GM12872 (cell line): ENCODE measurements around the gene SRRM5.

ENCODE experiments used
- TF ChIP-seq, protein P1 (sequence below): IDR thresholded peaks from 3 replicates; pipeline ENCODE4 v1.5.1; 2011; ENCODE audit warnings: low read depth, mild to moderate bottlenecking, low read length, moderate library complexity; ENCODE audit not compliant: insufficient read depth

SRRM5 gene

DNA sequence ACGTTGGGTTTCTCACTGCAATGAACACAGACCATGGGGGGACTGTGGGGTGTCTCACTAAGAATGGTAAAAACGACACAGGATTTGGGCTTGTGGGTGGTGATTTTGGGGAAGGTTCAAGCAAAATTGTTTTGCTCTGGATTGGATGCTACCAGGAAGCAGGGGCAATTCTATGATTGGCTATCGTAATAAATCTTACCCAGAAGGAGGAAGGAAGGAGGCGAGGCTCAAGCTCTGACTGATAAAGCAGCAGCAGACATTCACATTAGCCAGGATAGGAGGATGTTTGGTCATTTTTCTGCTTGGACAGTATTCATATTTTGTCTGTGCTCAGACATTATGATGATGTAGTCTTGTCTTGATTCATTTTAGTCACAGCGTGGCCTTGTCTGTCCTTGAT is 14.0 kb upstream of the SRRM5 start:
- TF ChIP-seq, protein P1, sequence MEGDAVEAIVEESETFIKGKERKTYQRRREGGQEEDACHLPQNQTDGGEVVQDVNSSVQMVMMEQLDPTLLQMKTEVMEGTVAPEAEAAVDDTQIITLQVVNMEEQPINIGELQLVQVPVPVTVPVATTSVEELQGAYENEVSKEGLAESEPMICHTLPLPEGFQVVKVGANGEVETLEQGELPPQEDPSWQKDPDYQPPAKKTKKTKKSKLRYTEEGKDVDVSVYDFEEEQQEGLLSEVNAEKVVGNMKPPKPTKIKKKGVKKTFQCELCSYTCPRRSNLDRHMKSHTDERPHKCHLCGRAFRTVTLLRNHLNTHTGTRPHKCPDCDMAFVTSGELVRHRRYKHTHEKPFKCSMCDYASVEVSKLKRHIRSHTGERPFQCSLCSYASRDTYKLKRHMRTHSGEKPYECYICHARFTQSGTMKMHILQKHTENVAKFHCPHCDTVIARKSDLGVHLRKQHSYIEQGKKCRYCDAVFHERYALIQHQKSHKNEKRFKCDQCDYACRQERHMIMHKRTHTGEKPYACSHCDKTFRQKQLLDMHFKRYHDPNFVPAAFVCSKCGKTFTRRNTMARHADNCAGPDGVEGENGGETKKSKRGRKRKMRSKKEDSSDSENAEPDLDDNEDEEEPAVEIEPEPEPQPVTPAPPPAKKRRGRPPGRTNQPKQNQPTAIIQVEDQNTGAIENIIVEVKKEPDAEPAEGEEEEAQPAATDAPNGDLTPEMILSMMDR, result no peak

DNA sequence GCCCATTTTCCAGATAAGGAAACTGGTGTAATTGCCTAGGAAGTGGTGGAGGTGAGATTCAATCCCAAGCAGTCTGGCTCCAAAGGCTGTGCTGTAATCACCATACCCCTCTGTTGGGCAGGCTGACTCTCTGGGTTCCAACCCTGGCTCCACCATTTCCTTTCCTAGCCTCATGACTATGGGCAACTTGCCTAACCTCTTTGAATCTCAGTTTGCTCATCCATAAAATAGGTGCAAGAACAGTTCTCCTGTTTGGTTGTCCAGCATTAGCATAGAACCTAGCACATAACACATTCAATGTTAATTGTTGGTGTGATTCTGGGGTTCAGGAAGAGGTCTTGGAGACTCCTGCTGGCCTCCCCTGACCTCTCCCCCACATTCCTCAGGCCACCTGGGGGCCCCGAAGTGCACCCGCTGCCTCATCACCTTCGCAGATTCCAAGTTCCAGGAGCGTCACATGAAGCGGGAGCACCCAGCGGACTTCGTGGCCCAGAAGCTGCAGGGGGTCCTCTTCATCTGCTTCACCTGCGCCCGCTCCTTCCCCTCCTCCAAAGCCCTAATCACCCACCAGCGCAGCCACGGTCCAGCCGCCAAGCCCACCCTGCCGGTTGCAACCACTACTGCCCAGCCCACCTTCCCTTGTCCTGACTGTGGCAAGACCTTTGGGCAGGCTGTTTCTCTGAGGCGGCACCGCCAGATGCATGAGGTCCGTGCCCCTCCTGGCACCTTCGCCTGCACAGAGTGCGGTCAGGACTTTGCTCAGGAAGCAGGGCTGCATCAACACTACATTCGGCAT is 13.2 kb upstream of the SRRM5 start:
- TF ChIP-seq, protein P1, result no peak

DNA sequence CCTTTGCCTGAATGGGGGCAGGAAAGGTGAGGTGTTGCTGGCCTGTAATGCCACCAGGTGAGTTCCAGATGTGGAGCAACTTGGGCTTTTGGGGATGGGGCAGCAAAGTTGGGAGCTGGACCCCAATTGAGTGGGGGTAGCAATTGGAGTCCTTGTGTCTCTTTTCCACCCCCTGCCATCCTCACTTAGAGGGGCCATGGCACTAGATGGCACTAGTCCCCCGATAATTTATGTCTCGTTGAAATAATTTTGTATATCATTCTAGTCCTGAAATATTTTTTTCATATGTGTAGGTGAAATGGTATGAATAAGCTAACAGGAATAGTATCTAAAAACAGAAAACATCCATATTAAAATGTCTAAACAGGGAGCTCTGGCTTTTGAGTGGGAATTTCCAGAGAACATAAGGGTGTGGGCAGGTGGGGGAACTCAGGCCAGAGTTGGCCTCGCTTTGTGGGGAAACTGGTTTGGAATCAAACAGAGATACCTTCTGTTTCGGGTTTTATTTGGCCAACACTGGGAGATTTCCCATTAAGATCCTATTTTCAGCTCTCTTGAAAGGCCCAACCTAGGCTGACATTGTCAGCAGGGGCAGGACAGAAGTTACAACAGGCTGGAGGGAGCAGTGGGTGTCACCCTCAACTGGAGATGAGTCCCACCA is 12.1 kb upstream of the SRRM5 start:
- TF ChIP-seq, protein P1, result no peak

DNA sequence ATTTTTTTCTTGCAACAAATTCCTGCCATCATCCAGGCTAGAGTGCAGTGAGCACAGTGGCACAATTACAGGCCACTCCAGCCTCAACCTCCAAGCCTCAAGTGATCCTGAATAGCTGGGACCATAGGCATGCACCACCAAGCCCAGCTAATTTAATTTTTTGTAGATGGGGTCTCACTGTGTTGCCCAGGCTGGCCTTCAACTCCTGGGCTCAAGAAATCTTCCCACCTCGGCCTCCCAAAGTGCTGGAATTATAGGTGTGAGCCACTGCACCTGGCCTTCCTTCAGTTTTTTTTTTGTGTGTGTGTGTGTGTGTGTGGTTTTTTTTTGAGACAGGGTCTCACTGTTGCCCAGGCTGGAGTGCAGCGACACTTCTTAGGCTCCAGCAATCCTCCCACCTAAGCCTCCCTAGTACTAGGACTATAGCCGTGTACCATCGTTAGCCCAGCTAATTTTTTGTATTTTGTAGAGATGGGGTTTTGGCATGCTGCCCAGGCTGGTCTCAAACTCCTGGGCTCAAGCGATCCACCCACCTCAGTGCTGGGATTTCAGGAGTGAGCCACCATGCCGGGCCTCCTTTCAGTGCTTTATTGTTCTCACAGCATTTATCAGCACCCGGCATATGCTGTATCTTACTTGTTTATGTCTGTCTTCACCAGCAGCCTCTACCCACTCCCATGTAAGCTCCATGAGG is 5.9 kb upstream of the SRRM5 start:
- TF ChIP-seq, protein P1, result no peak

DNA sequence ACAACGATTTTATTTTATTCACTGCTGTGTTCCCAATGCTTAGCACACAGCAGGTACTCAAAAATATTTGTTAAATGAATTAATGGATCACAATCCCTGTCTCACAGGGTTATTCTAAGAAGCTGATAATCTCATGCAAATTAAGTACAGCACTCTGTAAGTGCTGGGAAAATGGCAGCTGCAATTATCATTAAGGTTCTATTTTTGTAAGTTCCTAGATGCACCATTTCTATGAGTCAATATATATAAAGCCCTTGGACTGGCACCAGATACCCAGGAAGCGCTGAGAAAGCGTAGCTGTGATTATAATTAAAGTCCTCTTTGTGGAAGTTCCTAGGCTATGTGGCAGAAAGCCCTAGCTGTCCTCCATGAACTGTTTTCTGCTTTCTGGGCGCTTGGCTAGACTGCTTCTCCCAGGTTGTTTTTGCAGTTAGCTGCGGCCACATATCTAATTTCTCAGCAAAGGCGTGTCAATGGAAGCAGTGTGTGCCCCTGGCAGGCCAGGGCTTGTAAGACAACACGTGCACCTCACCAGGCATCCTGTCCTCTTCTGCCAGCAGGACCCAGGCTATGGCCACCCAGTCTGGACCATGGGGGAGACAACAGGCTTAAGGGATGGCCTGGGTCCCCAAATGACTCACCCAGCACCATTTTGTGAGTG is 5.2 kb upstream of the SRRM5 start:
- TF ChIP-seq, protein P1, result no peak

DNA sequence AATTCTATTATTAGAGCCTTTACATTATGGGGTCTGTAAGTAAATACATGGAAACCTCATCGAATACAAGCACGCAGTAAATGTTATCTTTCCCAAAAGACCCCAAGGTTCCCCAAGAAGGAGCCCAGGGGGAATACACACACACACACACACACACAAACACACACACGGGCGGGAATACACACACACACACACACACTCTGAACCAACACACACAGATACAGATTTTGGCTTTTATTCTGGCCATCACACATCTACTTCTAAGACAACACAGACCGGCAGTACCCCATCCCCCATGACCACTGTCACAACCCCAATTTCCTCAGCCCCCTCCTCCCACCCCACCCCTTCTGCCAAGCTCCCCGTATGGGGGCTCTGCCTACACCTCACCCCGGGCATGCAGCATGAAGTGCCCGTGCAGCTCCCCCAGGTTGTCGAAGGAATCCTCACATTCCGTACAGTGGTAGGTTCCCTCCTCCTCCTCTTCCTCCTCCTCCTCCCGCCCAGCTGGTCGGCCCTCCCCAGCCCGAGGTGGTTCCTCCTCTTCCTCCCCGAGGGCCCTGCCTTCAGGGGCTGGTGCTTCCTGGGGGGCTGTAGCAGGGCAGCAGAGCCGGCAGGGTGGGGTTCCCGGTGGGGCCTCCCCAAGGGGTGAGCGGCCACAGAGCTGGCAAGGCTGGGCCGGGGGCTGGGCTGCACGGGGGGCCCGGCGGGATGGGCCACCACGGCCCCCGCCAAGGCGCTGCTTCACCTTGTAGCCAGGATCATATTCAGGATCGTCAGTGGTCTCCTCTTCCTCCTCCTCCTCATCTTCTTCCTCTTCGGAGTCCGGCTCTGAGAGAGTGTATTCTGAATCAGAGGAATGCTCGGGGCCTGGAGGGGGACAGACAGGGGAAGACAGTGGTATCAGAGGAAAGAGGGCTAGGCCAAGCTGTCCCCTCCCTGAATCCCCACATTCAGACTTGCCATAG is 4.4 kb upstream of the SRRM5 start:
- TF ChIP-seq, protein P1, result no peak
